NCI-H2081 treated with DMSO at 0.1 percent for 48 hours (cell line): ENCODE data around the gene RGPD8.
"Not testable (repeated sequence)": the region's sequence is repeated elsewhere in the genome, so short reads cannot be mapped to it uniquely, and the experiment has no call there.

Source experiments
- DNase-seq: peaks from one replicate; lab custom pipeline; 2025; lab: John Stamatoyannopoulos, UW

The RGPD8 gene

DNA sequence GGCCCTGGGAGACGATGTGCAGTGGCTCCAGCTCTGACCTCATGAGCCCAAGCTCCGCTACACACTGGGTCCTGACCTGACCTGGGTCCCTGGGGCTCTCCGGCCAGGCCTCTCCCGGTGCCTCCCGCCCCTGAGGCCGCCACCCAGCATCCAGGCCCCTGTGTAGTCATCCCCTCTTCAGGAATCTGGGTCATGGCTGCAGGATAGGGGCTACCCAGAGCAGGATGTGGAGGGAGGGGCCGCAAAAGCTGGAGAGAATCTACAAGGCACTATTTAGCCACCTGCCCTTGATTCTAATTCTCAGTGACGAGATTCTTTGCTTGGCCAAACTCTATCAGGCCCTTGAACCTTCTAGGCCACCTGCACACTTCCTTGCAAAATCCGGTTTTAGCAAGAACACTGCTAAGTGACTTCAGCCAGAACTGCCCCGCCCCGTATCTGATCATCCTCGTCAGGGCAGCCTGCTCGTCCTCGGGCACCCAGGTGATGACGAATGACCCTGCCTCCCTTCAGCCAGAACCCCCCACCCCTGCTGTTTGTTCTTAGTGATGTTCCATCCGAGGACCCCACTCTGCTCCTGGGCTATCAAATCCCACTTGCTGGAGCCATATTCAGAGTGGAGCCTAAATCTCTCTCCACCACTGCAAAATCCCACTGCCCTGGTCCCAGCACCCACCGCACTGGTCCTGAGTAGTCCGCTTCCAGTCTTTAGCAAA, 2.4 kb upstream of the RGPD8 start:
- not testable (repeated sequence) for DNase-seq

DNA sequence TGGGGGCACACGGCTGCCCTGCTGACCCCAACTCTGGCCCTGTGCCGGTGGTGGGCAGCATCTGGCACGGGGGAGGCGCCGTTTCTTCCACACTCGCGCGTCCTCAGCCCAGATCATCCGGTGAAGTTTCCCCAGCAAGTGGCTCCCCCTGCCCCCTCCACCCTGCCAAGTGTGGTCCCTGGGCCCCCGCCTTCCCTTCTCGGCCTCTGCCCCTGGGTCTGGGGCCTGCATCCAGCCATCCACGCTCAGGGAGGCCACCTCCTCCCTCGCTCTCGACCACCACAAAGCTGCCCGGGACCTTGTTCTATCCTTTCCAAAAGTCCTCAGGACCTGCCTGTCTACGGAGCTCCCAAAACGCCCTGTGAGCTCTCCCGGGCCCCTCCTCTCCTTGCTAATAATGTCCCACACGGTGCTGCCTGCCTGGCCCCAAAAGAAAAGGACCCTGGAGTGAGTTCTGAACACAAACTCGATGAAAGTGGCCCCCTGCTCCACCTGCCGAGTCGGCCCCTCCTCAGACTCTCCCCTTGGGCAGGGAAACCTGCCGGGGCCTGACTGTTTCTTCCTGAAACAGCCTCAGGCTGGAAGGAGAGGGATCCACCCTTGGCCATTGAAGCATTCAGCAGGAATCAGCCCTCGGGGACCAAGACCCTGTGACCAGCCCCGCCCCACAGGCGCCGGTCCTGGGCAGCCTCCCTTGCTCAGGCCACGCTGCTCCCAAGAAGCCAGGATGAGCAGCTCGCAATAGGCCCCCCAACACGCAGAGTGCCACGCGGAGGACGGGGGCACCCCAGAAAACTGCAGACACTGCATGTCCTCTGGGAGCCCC, 1.7 kb upstream of the RGPD8 start:
- DNase-seq: not testable (repeated sequence)

DNA sequence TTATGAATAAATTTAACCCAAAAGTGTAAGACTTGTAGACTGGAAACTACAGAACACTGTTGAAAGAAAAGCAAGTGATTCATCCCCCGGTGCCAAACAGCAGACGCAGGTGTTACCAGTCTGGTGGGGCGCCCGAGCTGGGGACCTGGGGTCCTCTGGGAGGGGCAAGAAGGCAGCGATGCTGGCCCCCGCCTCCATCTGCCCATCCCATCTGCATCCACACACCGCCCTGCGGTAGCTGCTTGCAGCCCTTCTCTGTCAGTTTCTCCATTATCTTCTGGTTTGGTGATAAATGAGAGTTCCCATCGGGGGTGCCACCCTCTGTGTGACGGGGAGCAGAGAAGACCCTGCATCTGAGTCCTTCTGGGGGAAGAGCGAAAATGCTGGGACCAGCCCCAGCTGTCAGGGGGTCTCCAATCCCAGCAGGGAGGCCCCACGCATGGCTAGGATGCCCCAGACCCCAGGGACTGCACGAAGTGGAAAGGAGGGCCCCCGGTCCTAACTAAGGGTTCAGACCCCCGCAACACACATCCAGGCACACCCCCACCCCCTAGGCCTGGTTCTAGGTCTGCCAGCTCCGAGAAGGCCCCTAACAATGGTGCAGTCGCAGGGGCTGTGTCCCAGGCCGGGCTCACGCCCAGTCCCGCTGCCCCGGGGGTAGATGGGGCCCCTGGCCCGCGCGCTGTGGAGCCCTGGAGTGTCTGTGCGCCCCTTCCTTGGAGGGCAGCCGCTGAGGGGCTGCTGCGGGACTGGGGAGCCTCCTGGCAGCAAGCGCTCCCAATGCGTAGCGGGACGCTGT, 686 bp upstream of the RGPD8 start:
- DNase-seq: no peak

DNA sequence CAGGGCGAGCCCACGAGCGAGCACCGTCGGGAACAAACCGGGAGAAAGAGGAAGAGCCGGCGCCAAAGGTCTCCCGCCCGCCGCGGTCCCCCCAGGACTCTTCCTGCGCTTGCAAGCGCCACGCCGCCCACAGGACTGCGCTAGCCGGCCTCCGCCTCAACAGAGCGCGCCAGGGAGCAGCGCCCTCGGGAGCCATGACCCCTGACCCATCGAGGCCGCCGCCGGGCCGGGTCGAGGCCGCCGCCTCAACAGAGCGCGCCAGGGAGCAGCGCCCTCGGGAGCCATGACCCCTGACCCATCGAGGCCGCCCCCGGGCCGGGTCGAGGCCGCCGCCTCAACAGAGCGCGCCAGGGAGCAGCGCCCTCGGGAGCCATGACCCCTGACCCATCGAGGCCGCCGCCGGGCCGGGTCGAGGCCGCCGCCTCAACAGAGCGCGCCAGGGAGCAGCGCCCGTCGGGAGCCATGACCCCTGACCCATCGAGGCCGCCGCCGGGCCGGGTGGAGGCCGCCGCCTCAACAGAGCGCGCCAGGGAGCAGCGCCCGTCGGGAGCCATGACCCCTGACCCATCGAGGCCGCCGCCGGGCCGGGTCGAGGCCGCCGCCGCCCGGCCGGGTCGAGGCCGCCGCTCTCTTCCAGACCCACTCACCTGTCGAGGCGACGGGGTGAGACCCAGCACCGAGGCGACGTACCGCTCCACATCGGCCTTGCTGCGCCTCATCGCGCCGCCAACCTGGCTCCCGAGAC, 538 bp downstream of the RGPD8 start:
- DNase-seq: not testable (repeated sequence)

DNA sequence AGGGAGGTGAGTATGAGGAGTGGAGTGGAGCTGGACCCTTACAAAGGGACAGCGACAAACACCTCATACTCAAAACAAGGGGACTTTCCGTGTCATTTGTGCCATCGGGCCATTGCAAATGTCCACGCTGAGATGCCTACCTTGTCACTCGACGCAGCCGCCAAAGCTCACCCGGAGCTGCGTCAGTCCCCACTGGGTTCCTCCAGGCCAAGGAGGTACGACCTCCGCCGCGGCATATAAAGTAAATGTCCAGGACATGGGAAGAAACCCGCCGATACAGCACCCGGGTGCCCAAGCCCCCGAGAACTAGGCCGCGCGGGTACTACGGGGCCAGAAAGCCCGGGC, 1.1 kb downstream of the RGPD8 start:
- DNase-seq: not testable (repeated sequence)

- DNase-seq: not testable (repeated sequence)
Observed at GRCh38 chr2:112431587-112432295, 1.7 kb downstream of the RGPD8 start.

- DNase-seq: not testable (repeated sequence)
Observed at GRCh38 chr2:112424553-112424952, 8.9 kb downstream of the RGPD8 start.

- DNase-seq: not testable (repeated sequence)
Observed at GRCh38 chr2:112416860-112417259, 16.6 kb downstream of the RGPD8 start.

DNA sequence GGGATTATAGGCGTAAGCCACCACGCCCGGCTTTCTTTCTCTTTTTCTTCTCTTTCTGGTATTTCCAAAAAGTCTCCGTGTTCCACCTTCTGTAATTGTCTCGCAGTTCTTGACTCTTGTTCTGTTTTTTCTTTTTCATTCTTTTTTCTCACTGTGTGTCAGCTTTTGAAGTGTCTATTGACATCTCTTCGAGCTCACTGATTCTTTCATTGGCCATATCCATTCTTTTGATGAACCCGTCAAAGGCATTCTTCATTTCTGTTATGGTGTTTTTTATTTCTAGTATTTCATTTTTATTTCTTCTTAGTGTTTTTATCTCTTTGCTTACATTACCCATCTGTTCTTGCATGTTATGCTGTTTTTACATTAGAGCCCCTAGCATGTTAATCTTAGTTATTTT, 73.4 kb downstream of the RGPD8 start:
- DNase-seq: not testable (repeated sequence)

DNA sequence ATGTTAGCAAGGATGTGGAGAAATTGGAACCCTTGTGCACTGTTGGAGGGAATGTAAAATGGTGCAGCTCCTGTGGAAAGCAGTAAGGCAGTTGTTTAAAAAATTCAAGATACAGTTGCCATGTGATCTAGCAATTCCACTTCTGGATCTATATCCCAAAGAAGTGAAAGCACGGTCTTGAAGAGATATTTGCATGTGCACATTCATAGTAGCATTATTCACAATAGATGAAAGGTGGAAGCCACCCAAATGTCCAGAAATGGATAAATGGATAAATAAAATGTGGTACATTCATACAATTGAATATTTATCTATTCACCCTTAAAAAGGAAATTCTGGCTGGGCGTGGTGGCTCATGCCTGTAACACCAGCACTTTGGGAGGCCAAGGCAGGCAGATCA, 79.1 kb downstream of the RGPD8 start:
- DNase-seq: not testable (repeated sequence)

GRCh38 chr2:112352809-112353603, 80.4 kb downstream of the RGPD8 start:
- DNase-seq: not testable (repeated sequence)

- DNase-seq: not testable (repeated sequence)
Observed at GRCh38 chr2:112352292-112352691, 81.2 kb downstream of the RGPD8 start.

GRCh38 chr2:112345030-112346027, 88.1 kb downstream of the RGPD8 start:
- DNase-seq: no peak

- no peak for DNase-seq
Observed at GRCh38 chr2:112343827-112344585, 89.4 kb downstream of the RGPD8 start.

DNA sequence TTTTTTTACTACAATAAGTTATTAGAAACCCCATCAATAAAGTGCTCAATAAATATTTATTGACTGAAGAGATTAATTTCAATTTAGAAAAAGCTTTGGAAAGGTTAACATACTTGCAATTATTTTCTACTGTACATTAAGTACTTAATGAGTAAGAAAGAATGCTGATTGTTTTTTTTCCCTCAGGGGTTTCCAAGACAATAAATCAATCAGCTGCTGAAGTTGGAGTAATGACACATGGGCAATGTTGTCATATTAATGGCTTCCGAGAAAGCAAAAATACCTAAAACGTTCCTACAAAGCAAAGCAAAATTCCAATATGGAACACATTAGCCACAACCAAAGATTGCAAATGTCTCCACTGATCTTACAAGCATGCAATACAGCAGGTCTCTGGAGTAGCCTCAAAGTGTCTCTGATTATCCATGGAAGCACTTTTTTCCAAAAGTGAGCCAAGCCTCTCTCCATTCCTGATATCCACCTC, 91.3 kb downstream of the RGPD8 start:
- DNase-seq: no peak

GRCh38 chr2:112340475-112341267, 92.8 kb downstream of the RGPD8 start:
- no peak for DNase-seq

DNA sequence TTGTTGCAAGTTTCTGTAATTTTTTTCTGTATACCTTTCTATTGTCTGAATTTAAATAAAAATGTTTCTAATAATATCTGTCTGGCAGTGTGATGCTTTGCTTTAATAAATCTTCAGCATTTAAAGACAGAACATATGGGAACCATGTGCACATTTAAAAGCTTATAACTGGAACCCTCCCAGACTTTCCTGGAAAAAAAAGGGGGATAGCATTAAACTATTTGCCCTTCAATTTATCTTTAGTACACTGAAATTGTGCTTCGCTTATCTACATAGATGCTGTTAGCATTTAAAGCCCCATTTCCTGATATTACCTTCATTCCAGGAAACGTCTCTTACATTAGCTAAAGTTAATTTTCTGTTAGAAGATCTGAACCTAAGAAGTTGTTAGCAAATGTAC, 93.5 kb downstream of the RGPD8 start:
- DNase-seq: no peak
